ENCODE results near the gene RUSC2.

The RUSC2 gene

GRCh38 chr9:35489313-35490154 lies at the start of gene RUSC2 (continued):
- TF ChIP-seq PRDM10 (tag by site-specific recombination; IDR thresholded peaks at IDR 0.05) = peak; percentile 97
- TF ChIP-seq ZNF202 (tag by site-specific recombination; IDR thresholded peaks at IDR 0.05; ENCODE audit: borderline replicate concordance) = no peak
- TF ChIP-seq ZNF24 (tag by site-specific recombination; IDR thresholded peaks at IDR 0.05) = no peak
- TF ChIP-seq KLF17 (tag by site-specific recombination; IDR thresholded peaks at IDR 0.05) = no peak
- TF ChIP-seq ZNF830 (tag by site-specific recombination; IDR thresholded peaks at IDR 0.05; ENCODE audit: low read depth) = no peak
- TF ChIP-seq ZFHX2 (tag by site-specific recombination; conservative IDR thresholded peaks at IDR 0.05) = peak; percentile 81
- TF ChIP-seq ZBTB7A (tag by site-specific recombination; IDR thresholded peaks at IDR 0.05; ENCODE audit: low read depth) = no peak
- TF ChIP-seq ZNF18 (tag by site-specific recombination; IDR thresholded peaks at IDR 0.05) = peak; percentile 60; the same call in 1 of the 2 replicates
- no peak for TF ChIP-seq BCL11B (tag by site-specific recombination; IDR thresholded peaks at IDR 0.05; ENCODE audit: low read depth)
- peak; percentile 47 for TF ChIP-seq CTCF (tag by site-specific recombination; IDR thresholded peaks at IDR 0.05)
- TF ChIP-seq ZSCAN18 (tag by site-specific recombination; IDR thresholded peaks at IDR 0.05) = no peak
- TF ChIP-seq FEZF1 (tag by site-specific recombination; IDR thresholded peaks at IDR 0.05) = no peak
- TF ChIP-seq ZNF518A (tag by site-specific recombination; conservative IDR thresholded peaks at IDR 0.05; ENCODE audit: low read depth) = no peak
- TF ChIP-seq GLIS1 (tag by site-specific recombination; IDR thresholded peaks at IDR 0.05) = peak; percentile 82
- TF ChIP-seq ZIC2 (tag by site-specific recombination; IDR thresholded peaks at IDR 0.05) = peak; percentile 77
- no peak for TF ChIP-seq ZNF510 (tag by site-specific recombination; IDR thresholded peaks at IDR 0.05; ENCODE audit: insufficient replicate concordance)
- 0 out of 2 replicates have a peak, but pooled peaks have one; percentile 43 for TF ChIP-seq KLF16 (tag by site-specific recombination; IDR thresholded peaks at IDR 0.05)
- peak; percentile 24; the same call in 1 of the 2 replicates for TF ChIP-seq ZNF394 (tag by site-specific recombination; IDR thresholded peaks at IDR 0.05; ENCODE audit: borderline replicate concordance)
- TF ChIP-seq ZNF248 (tag by site-specific recombination; IDR thresholded peaks at IDR 0.05) = no peak
- TF ChIP-seq PRDM4 (tag by site-specific recombination; IDR thresholded peaks at IDR 0.05) = no peak
